GM12875 (cell line): ENCODE data around the gene SCYL1.
"Not testable (repeated sequence)": the region's sequence is repeated elsewhere in the genome, so short reads cannot be mapped to it uniquely, and the experiment has no call there.

Experiments
- H3K4me3 ChIP-seq: one replicate; pipeline ENCODE4 v1.5.1; 2011; ENCODE audit warnings: low read depth, low read length, control low read depth
- CTCF ChIP-seq: IDR thresholded peaks from 2 replicates; pipeline ENCODE4 v1.5.1; 2011; ENCODE audit warnings: low read depth, mild to moderate bottlenecking, control low read depth, inconsistent platforms, low read length, moderate library complexity, borderline replicate concordance; ENCODE audit not compliant: insufficient read depth

The SCYL1 gene

GRCh38 chr11:65559951-65560537 is 35.2 kb downstream of the SCYL1 start:
- no peak overlapping the region for H3K4me3 ChIP-seq
- TF ChIP-seq CTCF = no peak

GRCh38 chr11:65560555-65561418 is 35.9 kb downstream of the SCYL1 start:
- TF ChIP-seq CTCF = no peak
- H3K4me3 ChIP-seq = no peak overlapping the region

- no peak overlapping the region for H3K4me3 ChIP-seq
- TF ChIP-seq CTCF = no peak
These were observed 37.1 kb downstream of the SCYL1 start for GRCh38 chr11:65562020-65562419.

- no peak overlapping the region for H3K4me3 ChIP-seq
- no peak for TF ChIP-seq CTCF
These were observed 37.9 kb downstream of the SCYL1 start for GRCh38 chr11:65562788-65563187.

GRCh38 chr11:65563601-65564000 is 38.7 kb downstream of the SCYL1 start:
- TF ChIP-seq CTCF = no peak

GRCh38 chr11:65564879-65565559 is 40.1 kb downstream of the SCYL1 start:
- not testable (repeated sequence) for H3K4me3 ChIP-seq

More at GRCh38 chr11:65563601-65564000, 38.7 kb downstream of the SCYL1 start:
- no peak overlapping the region for H3K4me3 ChIP-seq

- no peak overlapping the region for H3K4me3 ChIP-seq
- no peak for TF ChIP-seq CTCF
These were observed 41.0 kb downstream of the SCYL1 start for GRCh38 chr11:65565624-65566453.
